Adrenal gland (tissue), 5 donors: ENCODE data around the gene GPRC5C.

ENCODE experiments used
- POLR2A ChIP-seq, 2 donors: fragments of 450-650 bp; IDR thresholded peaks; one replicate each; pipeline ENCODE4 v1.6.1; 2017; ENCODE audit warnings: antibody characterized with exemption in 2 of 2, mild to moderate bottlenecking in 2 of 2, moderate library complexity in 1 of 2
- TF ChIP-seq, protein P1 (sequence below), 6 experiments: fragments of 450-650 bp in 4 of 6; fragments of 200-600 bp in 2 of 6; sonication (generic) in 1 of 6; IDR thresholded peaks; 1 replicate in 5 of 6; 2 replicates in 1 of 6; pipeline versions ENCODE4 v1.5.1 to v1.8.0; 2016 to 2021; ENCODE audit warnings: antibody characterized with exemption in 6 of 6, mild to moderate bottlenecking in 2 of 6, moderate library complexity in 1 of 6
- donor health status: DM: no; HTN: no; CAD: no.

- TF ChIP-seq, protein P1, sequence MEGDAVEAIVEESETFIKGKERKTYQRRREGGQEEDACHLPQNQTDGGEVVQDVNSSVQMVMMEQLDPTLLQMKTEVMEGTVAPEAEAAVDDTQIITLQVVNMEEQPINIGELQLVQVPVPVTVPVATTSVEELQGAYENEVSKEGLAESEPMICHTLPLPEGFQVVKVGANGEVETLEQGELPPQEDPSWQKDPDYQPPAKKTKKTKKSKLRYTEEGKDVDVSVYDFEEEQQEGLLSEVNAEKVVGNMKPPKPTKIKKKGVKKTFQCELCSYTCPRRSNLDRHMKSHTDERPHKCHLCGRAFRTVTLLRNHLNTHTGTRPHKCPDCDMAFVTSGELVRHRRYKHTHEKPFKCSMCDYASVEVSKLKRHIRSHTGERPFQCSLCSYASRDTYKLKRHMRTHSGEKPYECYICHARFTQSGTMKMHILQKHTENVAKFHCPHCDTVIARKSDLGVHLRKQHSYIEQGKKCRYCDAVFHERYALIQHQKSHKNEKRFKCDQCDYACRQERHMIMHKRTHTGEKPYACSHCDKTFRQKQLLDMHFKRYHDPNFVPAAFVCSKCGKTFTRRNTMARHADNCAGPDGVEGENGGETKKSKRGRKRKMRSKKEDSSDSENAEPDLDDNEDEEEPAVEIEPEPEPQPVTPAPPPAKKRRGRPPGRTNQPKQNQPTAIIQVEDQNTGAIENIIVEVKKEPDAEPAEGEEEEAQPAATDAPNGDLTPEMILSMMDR (IDR thresholded peaks at IDR 0.05): no peak
- TF ChIP-seq POLR2A (IDR thresholded peaks at IDR 0.05): no peak
Observed at GRCh38 chr17:74459622-74460021, 27.7 kb downstream of the GPRC5C start.
